ENCODE measurements around the gene AHNAK.

AHNAK gene

DNA sequence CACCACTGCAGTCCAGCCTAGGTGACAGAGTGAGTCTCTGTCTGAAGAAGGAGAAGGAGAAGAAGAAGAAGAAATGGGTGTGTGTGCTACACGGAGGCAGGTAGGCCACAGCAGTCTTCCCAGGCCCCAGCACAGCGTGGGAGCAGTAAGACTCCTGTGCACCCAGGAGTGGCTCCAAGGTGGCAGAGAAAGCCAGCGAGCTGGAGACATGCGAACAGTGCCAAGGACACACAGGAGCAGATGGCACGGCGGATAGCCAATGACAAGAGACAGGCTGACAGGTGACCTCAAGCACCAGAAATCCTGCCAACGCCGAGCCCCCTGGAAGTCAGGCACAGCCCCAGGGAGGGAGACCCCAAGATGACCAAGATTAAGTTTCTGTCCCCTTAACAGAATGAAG is 136.8 kb downstream of the AHNAK start:
- TF ChIP-seq CTCF (IDR thresholded peaks at IDR 0.05; ENCODE audit: low read depth, low read length, missing control alignments): no peak
- H3K4me3 ChIP-seq (ENCODE audit: low read depth, low read length): no peak overlapping the region
- in situ Hi-C loops (cut with HindIII; ENCODE audit: low sequenced_read_pairs): no loop called here
- no peak for DNase-seq (ENCODE audit: low read depth)

DNA sequence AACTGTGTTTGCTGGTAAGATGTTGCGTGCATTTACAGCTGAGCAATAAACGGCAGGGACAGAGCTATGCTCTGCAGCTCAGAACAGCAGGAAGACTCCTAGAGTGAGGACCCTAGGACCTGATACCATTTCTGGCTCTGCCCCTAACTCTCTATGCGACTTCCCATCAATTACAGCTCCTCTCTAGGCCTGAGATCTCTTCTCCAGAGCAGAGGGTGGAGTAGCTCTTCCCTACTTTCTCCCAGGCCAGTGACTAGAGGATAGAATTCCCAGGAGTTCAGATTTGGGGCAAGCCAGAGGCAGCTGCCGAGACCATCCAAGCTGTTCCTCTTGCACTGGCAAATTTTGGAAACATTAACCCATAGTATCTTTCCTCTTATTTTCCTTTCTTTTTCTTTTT is 140.6 kb downstream of the AHNAK start:
- TF ChIP-seq CTCF (IDR thresholded peaks at IDR 0.05; ENCODE audit: low read depth, low read length, missing control alignments): no peak
- in situ Hi-C loops (cut with HindIII; ENCODE audit: low sequenced_read_pairs): no loop called here
- no peak overlapping the region for H3K4me3 ChIP-seq (ENCODE audit: low read depth, low read length)
- DNase-seq (ENCODE audit: low read depth): no peak

DNA sequence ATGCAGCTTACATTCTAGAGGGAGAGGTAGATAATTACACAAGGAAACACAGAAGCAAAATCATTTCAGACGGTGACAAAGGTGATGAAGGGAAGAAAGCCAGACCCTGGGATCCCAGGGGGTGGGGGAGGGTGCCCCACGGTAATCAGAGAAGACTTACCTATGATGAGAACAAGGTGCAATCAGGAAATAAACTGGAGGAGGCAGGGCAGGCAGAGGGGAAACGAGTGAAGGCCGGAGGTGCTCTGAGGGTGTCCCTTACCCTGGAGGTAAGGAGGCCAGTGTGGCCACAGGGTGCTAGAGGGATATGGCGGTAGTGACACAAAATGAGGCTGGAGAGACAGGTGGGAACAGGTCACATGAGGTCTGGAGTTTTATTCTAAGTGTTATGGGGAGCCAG is 141.7 kb downstream of the AHNAK start:
- no peak overlapping the region for H3K4me3 ChIP-seq (ENCODE audit: low read depth, low read length)
- no peak for TF ChIP-seq CTCF (IDR thresholded peaks at IDR 0.05; ENCODE audit: low read depth, low read length, missing control alignments)
- in situ Hi-C loops (cut with HindIII; ENCODE audit: low sequenced_read_pairs): no loop called here
- DNase-seq (ENCODE audit: low read depth): no peak

DNA sequence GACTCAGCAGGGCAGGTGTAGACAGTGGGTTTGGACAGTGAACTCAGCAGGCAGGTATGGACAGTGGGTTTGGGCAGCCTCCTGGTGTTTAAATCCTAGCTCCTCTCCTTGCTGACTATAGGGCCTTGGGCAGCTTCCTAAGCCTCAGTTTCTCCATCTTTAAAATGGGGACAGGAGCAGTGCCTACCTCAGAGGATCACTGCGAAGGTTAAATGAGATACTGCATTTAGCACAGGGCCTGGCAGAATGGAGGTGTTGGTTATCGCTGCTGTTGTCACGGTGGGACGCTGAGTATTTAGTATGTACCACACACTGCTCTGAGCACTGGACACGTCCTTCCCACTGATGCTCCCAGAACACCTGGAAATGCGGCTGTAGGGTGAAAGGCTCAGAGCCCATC is 142.2 kb downstream of the AHNAK start:
- TF ChIP-seq CTCF (IDR thresholded peaks at IDR 0.05; ENCODE audit: low read depth, low read length, missing control alignments): no peak
- in situ Hi-C loops (cut with HindIII; ENCODE audit: low sequenced_read_pairs): no loop called here
- no peak for DNase-seq (ENCODE audit: low read depth)
- no peak overlapping the region for H3K4me3 ChIP-seq (ENCODE audit: low read depth, low read length)

DNA sequence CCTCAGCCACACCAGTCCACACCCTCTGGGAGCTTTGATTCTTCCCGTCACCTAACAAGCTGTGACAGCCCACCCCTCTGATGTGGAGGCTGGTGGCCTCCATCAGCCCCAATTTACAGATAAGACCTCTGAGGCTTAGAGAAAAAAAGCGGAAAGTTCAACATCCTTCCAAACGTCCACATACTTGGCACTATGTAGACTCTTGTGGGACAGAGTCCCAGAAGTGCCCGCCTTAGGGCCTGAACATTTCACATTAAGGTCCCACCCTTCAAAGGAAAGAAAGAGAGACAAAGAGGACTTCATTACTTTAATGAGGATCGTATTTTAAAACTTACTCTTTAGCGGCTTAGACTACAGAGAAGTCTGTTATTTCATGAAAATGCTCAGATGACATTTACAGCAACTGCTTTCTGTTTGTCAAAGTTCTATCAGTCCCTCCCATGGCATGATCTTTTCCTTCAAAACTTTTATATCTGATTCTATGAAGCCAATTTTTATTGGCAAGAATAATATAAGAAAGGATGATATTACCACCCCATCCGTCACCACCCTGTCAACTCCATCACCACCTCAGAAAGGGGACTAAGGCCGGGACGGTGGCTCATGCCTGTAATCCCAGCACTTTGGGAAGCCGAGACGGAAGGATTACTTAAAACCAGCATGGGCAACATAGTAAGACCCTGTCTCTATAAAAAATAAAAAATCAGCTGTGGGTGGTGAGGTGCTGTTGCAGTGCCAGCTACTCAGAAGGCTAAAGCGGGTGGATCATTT is 143.5 kb downstream of the AHNAK start:
- in situ Hi-C loops (cut with HindIII; ENCODE audit: low sequenced_read_pairs): no loop called here
- TF ChIP-seq CTCF (IDR thresholded peaks at IDR 0.05; ENCODE audit: low read depth, low read length, missing control alignments): no peak
- DNase-seq (ENCODE audit: low read depth): no peak
- H3K4me3 ChIP-seq (ENCODE audit: low read depth, low read length): no peak overlapping the region

DNA sequence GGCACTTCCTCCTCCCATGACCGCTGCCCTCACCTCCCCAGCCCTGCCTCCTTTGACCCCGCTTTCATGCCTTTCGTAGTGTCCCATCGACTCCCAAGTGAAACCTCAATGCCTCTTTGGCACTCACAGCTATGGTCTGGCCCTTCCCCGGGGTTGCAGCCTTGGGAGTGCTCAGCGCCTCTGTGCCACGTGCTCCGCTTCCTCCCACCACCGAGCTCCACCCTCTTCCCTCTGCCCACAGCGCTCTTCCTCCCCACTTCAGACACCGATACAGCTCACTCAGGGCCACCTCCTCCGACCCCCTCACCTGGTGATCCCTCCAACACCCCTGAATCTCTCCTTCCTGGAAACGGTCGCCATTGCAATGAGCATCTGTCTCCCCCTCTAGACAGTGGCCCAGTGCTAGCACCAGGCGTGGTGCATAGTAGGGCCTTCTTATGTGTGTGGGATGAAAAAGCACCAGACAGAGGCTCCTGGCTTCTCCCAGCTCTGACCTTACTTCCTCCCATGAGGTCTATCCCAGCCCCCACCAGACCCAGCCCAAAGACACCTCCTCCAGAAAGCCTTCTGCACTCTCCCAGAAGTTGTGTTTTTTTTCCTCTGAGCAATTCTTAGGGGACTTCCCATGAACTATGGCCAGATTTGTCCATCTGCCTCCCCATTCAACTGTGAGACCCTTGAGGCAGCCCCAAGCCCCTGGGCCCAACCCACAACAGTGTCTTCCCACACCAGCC is 144.2 kb downstream of the AHNAK start:
- no peak for DNase-seq (ENCODE audit: low read depth)
- TF ChIP-seq CTCF (IDR thresholded peaks at IDR 0.05; ENCODE audit: low read depth, low read length, missing control alignments): no peak
- H3K4me3 ChIP-seq (ENCODE audit: low read depth, low read length): no peak overlapping the region
- in situ Hi-C loops (cut with HindIII; ENCODE audit: low sequenced_read_pairs): no loop called here
